Iris pigment epithelial cell (primary cell): Measurements from ENCODE around the gene WDR35.

Experiments
- DNase-seq: peaks from one replicate; pipeline ENCODE4 v3.0.0-alpha.2; 2011; ENCODE audit warnings: low read depth

The WDR35 gene

GRCh38 chr2:20011276-20012031 lies 21.5 kb upstream of the WDR35 start:
- DNase-seq: no peak

- DNase-seq: no peak
Observed at GRCh38 chr2:20008703-20009102, 18.8 kb upstream of the WDR35 start.

DNA sequence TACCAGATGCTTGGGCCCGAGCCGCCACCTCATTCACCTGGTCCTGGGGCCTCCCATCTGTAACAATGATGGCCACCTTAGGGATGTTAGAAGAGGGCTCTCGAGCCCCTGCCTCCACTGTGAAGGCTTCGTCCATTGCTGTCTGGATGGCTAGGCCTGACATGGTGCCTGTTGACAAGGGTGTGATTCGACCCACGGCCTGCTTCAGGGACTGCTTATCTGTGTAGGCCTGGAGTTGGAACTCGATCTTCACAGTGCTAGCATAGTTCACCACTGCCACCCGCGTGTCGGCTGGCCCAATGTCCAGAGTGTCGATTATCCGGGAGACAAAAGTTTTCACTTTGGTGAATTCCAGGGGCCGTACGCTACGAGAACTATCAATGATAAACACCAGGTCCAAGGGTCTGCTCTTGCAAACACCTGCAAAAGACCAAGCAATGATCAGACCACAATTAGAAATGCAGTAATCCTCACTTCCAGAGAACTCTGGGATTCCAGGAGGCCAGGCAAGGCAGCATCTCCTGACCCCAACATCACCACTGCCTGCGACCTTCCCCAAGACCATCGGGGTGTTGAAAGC lies 16.1 kb upstream of the WDR35 start:
- DNase-seq: no peak

- no peak for DNase-seq
Observed at GRCh38 chr2:20005067-20005627, 15.2 kb upstream of the WDR35 start.

- DNase-seq: no peak
Observed at GRCh38 chr2:20001361-20001863, 11.5 kb upstream of the WDR35 start.

DNA sequence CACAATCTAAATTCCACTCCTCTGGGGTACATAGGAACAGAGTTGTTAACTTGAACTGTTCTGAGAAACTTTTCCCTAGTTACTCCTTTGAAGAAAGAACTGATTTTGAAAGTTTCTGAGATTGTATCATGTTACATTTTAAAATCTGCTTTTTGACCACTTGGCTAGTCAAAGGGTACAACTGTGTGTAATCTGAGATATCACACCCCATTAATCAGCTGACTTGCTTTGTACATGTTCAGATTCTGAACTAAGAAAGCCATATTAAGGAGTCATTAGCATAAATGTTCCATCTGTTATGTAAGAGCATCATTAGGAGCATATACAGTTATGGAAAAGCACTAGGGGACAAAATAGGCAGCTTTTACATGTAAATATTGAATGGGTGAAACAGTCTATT lies 3.8 kb upstream of the WDR35 start:
- DNase-seq: no peak

DNA sequence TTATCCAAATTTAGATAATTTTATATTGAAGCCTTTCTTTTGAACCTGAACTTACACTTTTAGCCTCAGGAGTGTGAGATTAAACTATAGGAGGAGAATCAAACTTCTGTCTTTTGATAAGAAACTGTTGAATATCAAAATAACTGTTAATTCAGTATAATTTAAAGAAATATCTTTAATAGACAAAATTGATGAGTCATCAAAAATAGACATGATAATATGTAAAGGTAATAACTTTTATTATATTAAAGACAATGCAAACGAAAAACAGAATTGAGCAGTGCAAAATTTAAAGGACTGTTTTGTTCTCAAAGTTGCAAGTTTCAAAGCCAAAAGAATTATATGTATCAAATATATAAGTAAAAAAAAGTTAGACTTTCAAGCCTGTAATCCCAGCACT lies 2.0 kb upstream of the WDR35 start:
- no peak for DNase-seq

- DNase-seq: no peak
Observed at GRCh38 chr2:19990416-19990728, 467 bp upstream of the WDR35 start.

DNA sequence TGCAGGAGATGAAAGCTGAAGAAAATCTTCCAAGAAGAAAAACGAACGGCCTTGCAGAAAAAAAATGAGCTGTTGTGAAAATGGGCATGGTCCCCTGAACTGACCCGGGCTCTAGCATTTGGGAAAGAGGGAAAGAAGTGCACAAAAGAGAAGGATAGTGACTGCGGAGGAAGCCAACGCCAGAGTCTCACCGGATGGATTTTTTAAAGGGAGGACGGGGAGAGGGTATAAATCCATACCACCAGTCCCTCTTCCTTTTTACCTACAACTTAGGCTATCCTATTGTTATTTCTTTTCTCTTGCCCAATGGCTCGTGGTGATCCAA lies 601 bp downstream of the WDR35 start:
- no peak for DNase-seq

DNA sequence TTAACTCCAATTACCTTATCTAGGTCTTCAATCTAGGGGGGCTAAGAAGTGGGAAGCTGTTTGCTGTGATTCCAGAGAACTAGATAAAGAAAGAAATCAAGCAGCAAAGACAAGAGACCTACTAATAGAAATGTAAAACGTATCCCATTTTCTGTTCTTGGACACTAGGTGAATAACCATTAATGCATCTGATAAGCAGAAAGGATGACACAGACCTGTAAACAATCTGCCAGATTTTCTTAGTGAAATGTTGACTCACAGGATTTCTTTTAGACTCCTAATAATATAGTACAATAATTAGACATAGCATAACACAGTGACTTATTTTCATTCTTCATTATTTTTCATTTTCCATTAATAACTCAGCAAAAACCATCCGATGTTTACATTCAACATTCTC lies 1.3 kb downstream of the WDR35 start:
- peak; percentile 36 for DNase-seq

DNA sequence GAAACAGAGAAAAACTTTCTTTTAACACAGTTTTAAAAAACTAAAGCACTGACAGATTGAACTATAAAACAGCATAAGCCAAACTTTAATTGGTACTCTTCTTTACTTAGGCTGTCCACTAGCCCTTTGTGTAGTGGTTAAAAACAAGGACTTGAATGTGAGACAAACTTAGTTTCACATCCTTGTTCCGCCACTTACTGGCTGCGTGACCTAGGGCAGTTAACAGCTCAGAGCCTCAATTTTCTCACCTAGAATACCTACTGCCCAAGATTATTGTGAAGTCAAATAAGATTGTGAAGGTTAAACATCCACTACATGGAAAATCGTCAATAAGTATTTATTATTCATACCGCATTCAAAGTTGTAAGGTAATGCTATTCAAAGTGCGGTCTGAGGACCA lies 2.0 kb downstream of the WDR35 start:
- DNase-seq: no peak

DNA sequence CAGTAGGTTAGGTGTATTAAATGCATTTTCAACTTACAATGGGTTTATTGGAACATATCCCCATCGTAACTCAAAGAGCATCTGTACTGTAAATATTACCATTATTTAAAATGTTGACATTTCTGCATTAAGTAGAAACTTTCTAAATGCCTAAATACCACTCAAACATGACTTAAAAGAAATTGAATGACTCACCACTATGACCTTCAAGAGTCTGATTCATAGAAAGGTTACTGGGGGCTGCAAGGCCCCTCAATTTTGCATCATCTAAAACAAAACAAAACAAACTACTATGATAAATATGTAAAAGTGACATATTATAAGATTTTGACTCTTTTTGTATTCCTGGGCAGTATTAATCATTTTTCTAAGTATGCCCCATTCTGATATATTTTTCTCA lies 7.6 kb downstream of the WDR35 start:
- peak; percentile 38 for DNase-seq

GRCh38 chr2:19979932-19980331 lies 10.0 kb downstream of the WDR35 start:
- DNase-seq: peak; percentile 35

DNA sequence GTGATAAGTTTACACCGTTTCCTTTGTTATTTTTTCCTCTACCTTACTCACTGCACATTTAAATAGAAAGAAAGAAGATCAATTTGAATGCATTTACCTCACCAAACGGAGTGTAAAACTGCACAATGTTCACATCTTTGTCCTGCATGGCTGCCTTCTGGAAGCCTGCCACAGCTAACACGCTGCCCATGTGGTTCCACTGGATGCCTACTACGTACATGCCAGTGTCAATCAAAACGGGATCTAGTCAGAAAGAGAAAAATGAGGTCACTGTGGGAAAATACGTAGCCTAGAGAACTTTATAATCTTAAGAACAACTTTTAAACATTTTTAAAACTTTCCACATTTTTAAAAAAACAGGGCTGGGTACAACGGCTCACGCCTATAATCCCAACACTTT lies 16.4 kb downstream of the WDR35 start:
- DNase-seq: no peak

- peak; percentile 28 for DNase-seq
Observed at GRCh38 chr2:19971691-19972090, 18.2 kb downstream of the WDR35 start.

- no peak for DNase-seq
Observed at GRCh38 chr2:19963386-19963785, 26.5 kb downstream of the WDR35 start.

GRCh38 chr2:19955544-19956422 lies 34.1 kb downstream of the WDR35 start:
- DNase-seq: peak; percentile 81

DNA sequence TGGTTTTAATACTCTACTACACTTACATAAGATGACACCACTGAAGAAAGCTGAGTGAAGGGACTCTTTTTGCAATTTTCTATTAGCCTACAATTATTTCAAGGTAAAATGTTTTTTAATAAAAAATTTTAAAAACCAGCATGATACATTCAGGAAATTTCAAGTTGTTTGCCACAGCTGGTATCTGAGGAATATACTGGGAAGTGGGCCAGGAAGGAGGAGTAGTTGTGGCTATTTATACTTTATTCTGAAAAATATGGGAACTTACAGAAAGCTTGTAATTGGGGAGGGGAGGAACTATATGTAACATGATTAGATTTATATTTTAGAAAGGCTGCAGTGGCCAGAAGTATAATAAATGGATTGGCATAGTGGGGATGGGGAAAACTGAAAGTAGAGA lies 40.8 kb downstream of the WDR35 start:
- DNase-seq: peak; percentile 65

DNA sequence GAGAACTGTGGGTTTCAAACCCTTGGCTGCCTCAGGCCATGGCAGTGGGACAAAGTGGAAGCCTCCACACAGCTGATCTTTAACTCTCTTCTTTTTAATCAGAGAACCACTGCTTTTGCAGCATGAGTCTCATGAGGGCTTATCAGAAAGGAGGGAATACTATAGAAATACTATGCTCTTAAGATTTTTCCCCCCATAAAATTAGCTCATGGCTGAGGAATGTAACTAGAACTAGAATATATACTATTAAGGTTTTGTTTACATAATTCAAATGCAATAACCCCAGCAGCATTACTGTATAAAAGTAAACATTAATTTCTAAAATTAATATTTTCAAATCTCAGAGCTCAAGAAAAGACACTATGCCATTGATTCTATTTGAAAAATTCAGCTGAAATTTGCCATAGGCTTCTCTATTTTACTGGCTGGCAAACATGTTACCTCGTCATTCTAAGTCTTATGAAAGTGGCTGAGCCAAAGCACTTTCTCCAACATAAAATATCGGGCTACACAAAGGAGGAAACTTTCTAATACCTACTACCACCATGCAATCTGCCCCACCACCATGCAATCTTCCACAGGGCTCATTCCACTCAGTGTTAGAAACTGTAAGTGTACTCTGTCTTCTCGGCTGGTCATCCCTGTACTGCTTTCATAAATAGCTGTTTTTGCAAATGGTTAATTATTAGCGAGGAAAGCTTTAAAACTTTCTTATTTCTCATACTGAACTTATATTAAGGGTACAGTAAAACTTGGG lies 42.5 kb downstream of the WDR35 start:
- peak; percentile 31 for DNase-seq

- no peak for DNase-seq
Observed at GRCh38 chr2:19944205-19944845, 45.6 kb downstream of the WDR35 start.

DNA sequence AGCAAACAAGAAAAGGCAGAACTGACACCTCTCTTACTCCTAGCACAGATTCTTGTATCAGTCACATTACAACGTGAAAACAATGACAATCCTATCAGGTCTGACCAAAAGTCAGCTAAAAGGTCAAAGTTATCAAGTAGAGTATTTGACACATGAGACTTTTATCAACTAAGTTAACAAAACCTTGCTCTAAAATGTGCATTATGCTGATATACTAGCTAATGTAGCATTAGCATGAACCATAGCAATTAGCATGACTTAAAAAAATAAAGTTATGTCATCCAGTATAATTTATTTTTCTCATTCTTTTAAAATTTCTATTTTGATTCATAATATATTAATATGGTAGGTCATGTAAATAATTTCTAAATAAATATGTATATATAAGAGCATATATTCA lies 46.7 kb downstream of the WDR35 start:
- DNase-seq: no peak

DNA sequence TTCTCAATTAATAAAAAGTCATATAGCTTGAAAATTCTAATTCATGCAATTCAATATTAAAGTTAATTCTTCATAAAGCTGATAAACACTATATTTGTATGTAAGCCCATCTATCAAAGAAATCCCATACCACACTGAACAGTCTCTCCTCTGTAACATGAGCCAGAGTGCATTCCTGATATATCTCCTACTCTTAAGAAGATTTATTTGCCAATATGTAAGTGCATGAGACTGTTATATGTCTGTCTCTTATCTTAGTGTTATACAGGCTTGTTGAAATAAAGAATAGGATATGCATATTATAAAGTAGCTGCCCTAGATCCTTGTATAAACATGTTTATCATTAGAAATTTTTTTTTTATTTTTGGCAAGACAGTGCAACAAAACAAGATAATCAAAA lies 47.7 kb downstream of the WDR35 start:
- DNase-seq: peak; percentile 57
